IPS-11a (cell line): Measurements from ENCODE around the gene TSC22D2.
A peak's percentile ranks its signal among the peaks of the same experiment; 100 is the strongest.

Experiments
- H3K4me3 ChIP-seq: one replicate; pipeline ENCODE4 v1.5.1; 2013; ENCODE audit warnings: low read depth, low read length, control low read depth

Gene TSC22D2

GRCh38 chr3:150411106-150411460 lies 3.0 kb downstream of the TSC22D2 start:
- H3K4me3 ChIP-seq = peak overlapping the region; percentile 89

GRCh38 chr3:150411546-150411945 lies 3.4 kb downstream of the TSC22D2 start:
- peak overlapping the region; percentile 89 for H3K4me3 ChIP-seq

GRCh38 chr3:150411976-150412375 lies 3.9 kb downstream of the TSC22D2 start:
- peak overlapping the region; percentile 89 for H3K4me3 ChIP-seq

- peak overlapping the region; percentile 89 for H3K4me3 ChIP-seq
Measured at GRCh38 chr3:150412561-150413231, 4.6 kb downstream of the TSC22D2 start.

GRCh38 chr3:150414258-150414657 lies 6.2 kb downstream of the TSC22D2 start:
- H3K4me3 ChIP-seq = peak overlapping the region; percentile 2

- no peak overlapping the region for H3K4me3 ChIP-seq
Measured at GRCh38 chr3:150414959-150415358, 6.9 kb downstream of the TSC22D2 start.

- no peak overlapping the region for H3K4me3 ChIP-seq
Measured at GRCh38 chr3:150419076-150419868, 11.2 kb downstream of the TSC22D2 start.

GRCh38 chr3:150419959-150420358 lies 11.9 kb downstream of the TSC22D2 start:
- no peak overlapping the region for H3K4me3 ChIP-seq

- H3K4me3 ChIP-seq = no peak overlapping the region
Measured at GRCh38 chr3:150421256-150421655, 13.2 kb downstream of the TSC22D2 start.

- H3K4me3 ChIP-seq = no peak overlapping the region
Measured at GRCh38 chr3:150421799-150422548, 13.9 kb downstream of the TSC22D2 start.

- no peak overlapping the region for H3K4me3 ChIP-seq
Measured at GRCh38 chr3:150422907-150423306, 14.8 kb downstream of the TSC22D2 start.

GRCh38 chr3:150423761-150424160 lies 15.7 kb downstream of the TSC22D2 start:
- no peak overlapping the region for H3K4me3 ChIP-seq

GRCh38 chr3:150426292-150426691 lies 18.2 kb downstream of the TSC22D2 start:
- H3K4me3 ChIP-seq = no peak overlapping the region

GRCh38 chr3:150428562-150428961 lies 20.5 kb downstream of the TSC22D2 start:
- no peak overlapping the region for H3K4me3 ChIP-seq

- no peak overlapping the region for H3K4me3 ChIP-seq
Measured at GRCh38 chr3:150429767-150430671, 21.9 kb downstream of the TSC22D2 start.

GRCh38 chr3:150433347-150433746 lies 25.2 kb downstream of the TSC22D2 start:
- no peak overlapping the region for H3K4me3 ChIP-seq

- H3K4me3 ChIP-seq = no peak overlapping the region
Measured at GRCh38 chr3:150434234-150434633, 26.1 kb downstream of the TSC22D2 start.

GRCh38 chr3:150436161-150436560 lies 28.1 kb downstream of the TSC22D2 start:
- no peak overlapping the region for H3K4me3 ChIP-seq

GRCh38 chr3:150439657-150440056 lies 31.6 kb downstream of the TSC22D2 start:
- H3K4me3 ChIP-seq = no peak overlapping the region

- no peak overlapping the region for H3K4me3 ChIP-seq
Measured at GRCh38 chr3:150443331-150443741, 35.2 kb downstream of the TSC22D2 start.

- no peak overlapping the region for H3K4me3 ChIP-seq
Measured at GRCh38 chr3:150444371-150444770, 36.3 kb downstream of the TSC22D2 start.
